ENCODE results near the gene ARHGAP18. TPM values are rescaled to one million over a fixed set of nuclear protein-coding genes. Genes with fewer than 3 reads are reported as not detected.

Gene ARHGAP18
- total and polyA plus RNA-seq, 2 of the 13 experiments (the other 11 are each of a cell fraction or from before 2014, with no cell fraction given), result 58.2 to 115 TPM

GRCh38 chr6:129637340-129638054 is 72.5 kb downstream of the ARHGAP18 start (continued):
- no peak for TF ChIP-seq GABPA (IDR thresholded peaks at IDR 0.05; ENCODE audit: low read depth, low read length)
- no peak for TF ChIP-seq GABPA (CRISPR knock-in tag; IDR thresholded peaks at IDR 0.05; ENCODE audit: low read depth)
- TF ChIP-seq FOXM1 (CRISPR knock-in tag; IDR thresholded peaks at IDR 0.05), result peak; percentile 82; the same call in 1 of the 2 replicates
- no peak for TF ChIP-seq FOXP4 (CRISPR knock-in tag; IDR thresholded peaks at IDR 0.05)
- TF ChIP-seq KDM1A (CRISPR knock-in tag; IDR thresholded peaks at IDR 0.05), result no peak
- no peak for TF ChIP-seq SRY (CRISPR knock-in tag; IDR thresholded peaks at IDR 0.05)
- TF ChIP-seq KMT2A (CRISPR knock-in tag; IDR thresholded peaks at IDR 0.05), result no peak
- no peak for TF ChIP-seq ZNF761 (CRISPR knock-in tag; conservative IDR thresholded peaks at IDR 0.05)
- TF ChIP-seq ZNF766 (CRISPR knock-in tag; IDR thresholded peaks at IDR 0.05; ENCODE audit: borderline replicate concordance), result no peak
- no peak for TF ChIP-seq SALL1 (CRISPR knock-in tag; IDR thresholded peaks at IDR 0.05)
- no peak for TF ChIP-seq ZFP90 (CRISPR knock-in tag; IDR thresholded peaks at IDR 0.05; ENCODE audit: borderline replicate concordance)
- no peak for TF ChIP-seq ZNF205 (CRISPR knock-in tag; IDR thresholded peaks at IDR 0.05)
- no peak for TF ChIP-seq ZNF280D (CRISPR knock-in tag; IDR thresholded peaks at IDR 0.05)
- TF ChIP-seq KDM5B (CRISPR knock-in tag; IDR thresholded peaks at IDR 0.05; ENCODE audit: borderline replicate concordance), result no peak
- TF ChIP-seq FOXJ3 (CRISPR knock-in tag; IDR thresholded peaks at IDR 0.05; ENCODE audit: borderline replicate concordance), result peak; percentile 77
- no peak for TF ChIP-seq LBX2 (CRISPR knock-in tag; IDR thresholded peaks at IDR 0.05; ENCODE audit: borderline replicate concordance)
- no peak for TF ChIP-seq FOXK2 (IDR thresholded peaks at IDR 0.05)
- TF ChIP-seq ATF1 (CRISPR knock-in tag; IDR thresholded peaks at IDR 0.05), result no peak
- no peak for TF ChIP-seq HOXA3 (CRISPR knock-in tag; IDR thresholded peaks at IDR 0.05)
- TF ChIP-seq ZNF749 (CRISPR knock-in tag; IDR thresholded peaks at IDR 0.05; ENCODE audit: borderline replicate concordance), result no peak
- no peak for TF ChIP-seq ZNF207 (IDR thresholded peaks at IDR 0.05; ENCODE audit: borderline replicate concordance)
- no peak for TF ChIP-seq MXD3 (CRISPR knock-in tag; IDR thresholded peaks at IDR 0.05)
- TF ChIP-seq SCMH1 (CRISPR knock-in tag; IDR thresholded peaks at IDR 0.05; ENCODE audit: borderline replicate concordance), result no peak
- no peak for TF ChIP-seq ELK4 (CRISPR knock-in tag; IDR thresholded peaks at IDR 0.05; ENCODE audit: borderline replicate concordance)
- TF ChIP-seq RBAK (CRISPR knock-in tag; IDR thresholded peaks at IDR 0.05), result no peak
